ENCODE results near the gene IL1RAPL2. TPM values are rescaled to one million over a fixed set of nuclear protein-coding genes. Genes with fewer than 3 reads are reported as not detected.

The IL1RAPL2 gene
- total and polyA plus RNA-seq, 2 donors (not counting 3 experiments of a cell fraction or from before 2014, with no cell fraction given): not detected

- Histone ChIP-seq H3K4me2 (ENCODE audit: insufficient read depth, low read length) (no peak overlapping the region), H2AFZ (ENCODE audit: low read depth, low read length) (no peak overlapping the region), H3K4me1 (ENCODE audit: control insufficient read depth, extremely low read depth, insufficient read depth, low read length) (no peaks in the 10 kb centered on the region), H3K4me3 (replicated peaks in 1 of 3; ENCODE audit: insufficient read depth in 1 of 3, low read depth in 1 of 3, low read length in 3 of 3) (no peak overlapping the region), H3K36me3 (ENCODE audit: control insufficient read depth in 2 of 2, extremely low read depth in 1 of 2, insufficient read depth in 2 of 2, low read length in 2 of 2) (no peaks in the 10 kb centered on the region), H3K27me3 (ENCODE audit: control insufficient read depth in 2 of 2, insufficient read depth in 2 of 2, low read length in 2 of 2) (peaks cover 23 to 29% of the 10 kb centered on the region in 2 experiments), H3K27ac (ENCODE audit: insufficient read depth, low read depth, low read length) (no peak overlapping the region), H3K9me1 (replicated peaks; ENCODE audit: control insufficient read depth, extremely low read depth, insufficient read depth, low read length) (no peaks in the 10 kb centered on the region), H3K9me3 (replicated peaks; ENCODE audit: control insufficient read depth, insufficient read depth, low read length) (no peaks in the 10 kb centered on the region), H3K9ac (replicated peaks; ENCODE audit: extremely low read depth, insufficient read depth, low read length) (no peak overlapping the region), H3K79me2 (ENCODE audit: control insufficient read depth, insufficient read depth, low read length) (no peaks in the 10 kb centered on the region), H4K20me1 (replicated peaks; ENCODE audit: control insufficient read depth, extremely low read depth, insufficient read depth, low read length) (no peaks in the 10 kb centered on the region)
- intact Hi-C loops (cut with micrococcal nuclease): no loop called here
- BruUV-seq (replicated peaks): no TSS peak
- no peak for TF ChIP-seq MAX (IDR thresholded peaks at IDR 0.05; ENCODE audit: insufficient read depth, insufficient read length)
- no peak for TF ChIP-seq JUN (IDR thresholded peaks at IDR 0.05; ENCODE audit: borderline replicate concordance, insufficient read depth, insufficient read length, low read depth)
- no peak for TF ChIP-seq CTCF (IDR thresholded peaks at IDR 0.05; ENCODE audit: extremely low read depth in 1 of 2, insufficient read depth in 1 of 2, low read depth in 1 of 2, low read length in 2 of 2)
- no peak for TF ChIP-seq MYC (IDR thresholded peaks at IDR 0.05; ENCODE audit: low read depth, low read length)
- no peak for TF ChIP-seq EZH2 (IDR thresholded peaks at IDR 0.05; ENCODE audit: borderline replicate concordance, low read depth, low read length, severe bottlenecking)
- no peak for TF ChIP-seq FOS (IDR thresholded peaks at IDR 0.05; ENCODE audit: borderline replicate concordance, insufficient read depth, low read length)
- no peak for TF ChIP-seq POLR2A (IDR thresholded peaks at IDR 0.05; ENCODE audit: low read depth, low read length)
- TF ChIP-seq POLR2AphosphoS5 (IDR thresholded peaks at IDR 0.05; ENCODE audit: insufficient read depth, low read depth, low read length): no peak
- TF ChIP-seq GATA2 (IDR thresholded peaks at IDR 0.05; ENCODE audit: insufficient read depth, insufficient read length, low read depth, low read length): no peak
- ChIA-PET POLR2A (no interaction called here), CTCF (no interaction called here)
- FAIRE-seq: no peak
- dilution Hi-C loops (cut with MboI; ENCODE audit: extremely low pct_ligation_motif_present, low sequenced_read_pairs): no loop called here
- DNase-seq (ENCODE audit: low read depth, low spot score): no peak
These were observed 2.4 kb downstream of the IL1RAPL2 start for GRCh38 chrX:104568304-104568915.
